ENCODE data around the gene LFNG. TPM values are rescaled to one million over a fixed set of nuclear protein-coding genes. Genes with fewer than 3 reads are reported as not detected.

Gene LFNG
- total RNA-seq, 1 donor from 2014 or later: 44.9 TPM

DNA sequence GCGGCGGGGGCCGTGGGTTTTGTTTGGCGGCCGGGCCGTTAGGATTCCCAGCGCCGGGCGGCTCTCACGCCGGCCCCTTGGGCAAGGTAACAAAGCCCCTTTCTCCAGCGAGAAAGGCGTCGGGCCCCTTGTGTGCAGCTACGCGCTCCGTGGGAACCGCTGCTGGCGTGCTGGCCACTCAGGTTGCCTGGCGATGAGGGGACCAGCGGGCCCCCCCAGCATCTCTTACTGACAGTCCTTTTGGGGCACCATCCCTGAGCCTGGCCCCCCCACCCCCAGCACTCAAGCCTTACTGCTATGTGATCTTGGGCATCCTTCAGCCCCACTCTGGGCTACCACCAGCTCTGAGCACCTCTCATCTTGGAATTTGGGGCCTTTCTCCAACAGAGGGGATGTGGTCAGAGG, 1.8 kb downstream of the LFNG start:
- Mint-ChIP-seq H3K4me3 (peak overlapping the region; percentile 87), H3K4me1 (peaks cover 52% of the 10 kb centered on the region), H3K27me3 (ENCODE audit: low read depth) (peaks cover 9% of the 10 kb centered on the region), H3K27ac (ENCODE audit: unreplicated experiment) (peak overlapping the region; percentile 71), H3K36me3 (ENCODE audit: low read depth) (no peaks in the 10 kb centered on the region), H3K9me3 (no peaks in the 10 kb centered on the region)
- no peak for DNase-seq (ENCODE audit: low read depth, low spot score)
- TF ChIP-seq, protein P1, sequence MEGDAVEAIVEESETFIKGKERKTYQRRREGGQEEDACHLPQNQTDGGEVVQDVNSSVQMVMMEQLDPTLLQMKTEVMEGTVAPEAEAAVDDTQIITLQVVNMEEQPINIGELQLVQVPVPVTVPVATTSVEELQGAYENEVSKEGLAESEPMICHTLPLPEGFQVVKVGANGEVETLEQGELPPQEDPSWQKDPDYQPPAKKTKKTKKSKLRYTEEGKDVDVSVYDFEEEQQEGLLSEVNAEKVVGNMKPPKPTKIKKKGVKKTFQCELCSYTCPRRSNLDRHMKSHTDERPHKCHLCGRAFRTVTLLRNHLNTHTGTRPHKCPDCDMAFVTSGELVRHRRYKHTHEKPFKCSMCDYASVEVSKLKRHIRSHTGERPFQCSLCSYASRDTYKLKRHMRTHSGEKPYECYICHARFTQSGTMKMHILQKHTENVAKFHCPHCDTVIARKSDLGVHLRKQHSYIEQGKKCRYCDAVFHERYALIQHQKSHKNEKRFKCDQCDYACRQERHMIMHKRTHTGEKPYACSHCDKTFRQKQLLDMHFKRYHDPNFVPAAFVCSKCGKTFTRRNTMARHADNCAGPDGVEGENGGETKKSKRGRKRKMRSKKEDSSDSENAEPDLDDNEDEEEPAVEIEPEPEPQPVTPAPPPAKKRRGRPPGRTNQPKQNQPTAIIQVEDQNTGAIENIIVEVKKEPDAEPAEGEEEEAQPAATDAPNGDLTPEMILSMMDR (conservative IDR thresholded peaks at IDR 0.05): no peak

DNA sequence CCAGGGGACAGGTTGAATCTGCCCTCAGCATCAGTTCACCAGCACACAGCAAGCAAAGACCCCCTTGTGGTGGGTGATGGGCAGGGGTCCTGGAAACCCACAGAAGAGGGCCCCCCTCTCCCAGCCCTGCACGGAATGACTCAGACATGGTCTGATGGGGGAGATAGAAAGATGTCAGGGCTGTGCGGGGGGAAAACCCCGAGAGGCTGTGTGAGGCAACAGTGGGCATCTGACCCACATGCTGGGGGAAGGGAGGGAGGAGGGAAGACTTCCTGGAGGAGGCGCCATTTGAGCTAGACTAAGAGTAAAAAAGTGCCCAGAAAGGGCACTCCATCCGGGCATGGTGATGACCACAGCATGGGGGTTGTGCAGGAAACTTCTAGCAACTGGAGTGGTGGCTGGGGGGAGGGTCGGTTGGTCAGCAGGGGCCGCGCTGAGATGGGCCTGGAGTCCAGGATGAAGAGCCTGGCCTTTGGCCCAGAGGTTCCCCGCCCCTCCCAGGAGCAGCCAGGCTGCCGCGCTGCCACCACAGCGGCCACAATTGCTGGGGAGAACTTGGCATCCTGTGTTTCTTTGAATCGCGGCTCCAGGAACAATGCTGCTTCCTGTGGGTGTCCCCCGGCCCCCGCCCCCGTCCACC, 2.5 kb downstream of the LFNG start:
- DNase-seq (ENCODE audit: low read depth, low spot score): no peak
- Mint-ChIP-seq H3K4me3 (peak overlapping the region; percentile 87), H3K27me3 (ENCODE audit: low read depth) (peaks cover 9% of the 10 kb centered on the region), H3K27ac (ENCODE audit: unreplicated experiment) (peak overlapping the region; percentile 71), H3K4me1 (peaks cover 50% of the 10 kb centered on the region), H3K9me3 (no peaks in the 10 kb centered on the region), H3K36me3 (ENCODE audit: low read depth) (no peaks in the 10 kb centered on the region)
- TF ChIP-seq, protein P1 (conservative IDR thresholded peaks at IDR 0.05): no peak

DNA sequence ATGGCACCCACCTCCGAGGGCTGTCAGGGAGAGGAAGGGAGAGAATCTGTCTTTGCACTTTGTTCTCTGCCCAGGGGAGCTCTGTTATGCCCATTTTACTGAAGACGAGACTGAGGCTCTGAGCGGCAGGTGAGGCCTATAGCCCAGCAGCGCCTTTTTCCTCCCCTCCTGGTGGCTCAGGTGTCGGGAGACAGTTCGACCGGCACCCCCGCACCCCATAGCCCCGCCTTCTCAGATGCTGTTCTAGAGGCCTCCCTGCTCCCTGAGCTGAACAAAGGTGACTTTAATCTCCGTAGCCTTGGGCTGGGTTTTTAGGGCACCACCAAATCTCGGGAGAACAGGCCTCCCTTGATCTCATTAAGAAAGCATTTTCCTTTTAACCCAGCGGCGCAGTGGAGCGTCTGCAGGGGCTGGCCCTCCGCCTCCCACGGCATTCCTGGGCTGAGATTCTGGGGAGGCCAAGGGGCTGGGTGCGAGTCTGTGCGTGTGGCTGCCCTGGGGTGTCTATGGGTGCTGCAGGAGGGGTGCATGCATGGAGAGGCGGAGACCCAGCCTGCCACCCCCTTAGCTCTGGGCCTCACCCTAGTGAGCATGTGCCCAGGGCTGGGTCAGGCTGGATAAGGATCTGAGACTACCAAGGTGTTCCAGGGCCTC, 3.3 kb downstream of the LFNG start:
- Mint-ChIP-seq H3K27me3 (ENCODE audit: low read depth) (peaks cover 6% of the 10 kb centered on the region), H3K9me3 (no peaks in the 10 kb centered on the region), H3K4me3 (peak overlapping the region; percentile 87), H3K27ac (ENCODE audit: unreplicated experiment) (peak overlapping the region; percentile 45), H3K36me3 (ENCODE audit: low read depth) (no peaks in the 10 kb centered on the region), H3K4me1 (peaks cover 44% of the 10 kb centered on the region)
- DNase-seq (ENCODE audit: low read depth, low spot score): peak; percentile 35
- TF ChIP-seq, protein P1 (conservative IDR thresholded peaks at IDR 0.05): no peak

DNA sequence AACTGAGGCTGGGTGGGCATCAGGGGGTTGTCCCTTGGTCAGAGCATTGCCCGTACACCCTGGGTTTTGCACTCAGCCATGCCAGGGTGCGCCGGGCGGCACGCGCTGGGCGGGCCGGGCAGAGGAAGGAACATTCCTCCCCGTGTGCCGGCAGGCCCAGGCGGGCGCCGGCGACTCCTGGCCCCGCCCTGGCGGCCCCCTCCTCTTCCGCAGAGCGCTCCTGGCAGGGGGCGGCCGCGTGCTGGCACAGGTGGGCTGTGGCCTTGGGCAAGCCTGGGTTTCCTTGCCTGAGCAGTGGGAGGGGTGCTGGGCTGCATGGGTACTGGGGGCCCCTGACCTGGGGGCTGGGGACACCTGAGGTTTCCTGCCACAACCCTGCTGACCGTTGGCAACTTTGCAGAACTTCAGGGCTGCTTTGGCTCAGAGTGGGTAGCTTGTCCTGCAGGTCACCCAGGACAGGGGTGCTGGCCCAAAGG, 3.9 kb downstream of the LFNG start:
- peaks cover 44% of the 10 kb centered on the region for H3K4me1 Mint-ChIP-seq
- peaks cover 2% of the 10 kb centered on the region for H3K36me3 Mint-ChIP-seq (ENCODE audit: low read depth)
- H3K27ac Mint-ChIP-seq (ENCODE audit: unreplicated experiment): peak overlapping the region; percentile 81
- no peak for DNase-seq (ENCODE audit: low read depth, low spot score)
- TF ChIP-seq, protein P1 (conservative IDR thresholded peaks at IDR 0.05): no peak
- H3K27me3 Mint-ChIP-seq (ENCODE audit: low read depth): peaks cover 4% of the 10 kb centered on the region
- no peaks in the 10 kb centered on the region for H3K9me3 Mint-ChIP-seq
- peak overlapping the region; percentile 87 for H3K4me3 Mint-ChIP-seq

DNA sequence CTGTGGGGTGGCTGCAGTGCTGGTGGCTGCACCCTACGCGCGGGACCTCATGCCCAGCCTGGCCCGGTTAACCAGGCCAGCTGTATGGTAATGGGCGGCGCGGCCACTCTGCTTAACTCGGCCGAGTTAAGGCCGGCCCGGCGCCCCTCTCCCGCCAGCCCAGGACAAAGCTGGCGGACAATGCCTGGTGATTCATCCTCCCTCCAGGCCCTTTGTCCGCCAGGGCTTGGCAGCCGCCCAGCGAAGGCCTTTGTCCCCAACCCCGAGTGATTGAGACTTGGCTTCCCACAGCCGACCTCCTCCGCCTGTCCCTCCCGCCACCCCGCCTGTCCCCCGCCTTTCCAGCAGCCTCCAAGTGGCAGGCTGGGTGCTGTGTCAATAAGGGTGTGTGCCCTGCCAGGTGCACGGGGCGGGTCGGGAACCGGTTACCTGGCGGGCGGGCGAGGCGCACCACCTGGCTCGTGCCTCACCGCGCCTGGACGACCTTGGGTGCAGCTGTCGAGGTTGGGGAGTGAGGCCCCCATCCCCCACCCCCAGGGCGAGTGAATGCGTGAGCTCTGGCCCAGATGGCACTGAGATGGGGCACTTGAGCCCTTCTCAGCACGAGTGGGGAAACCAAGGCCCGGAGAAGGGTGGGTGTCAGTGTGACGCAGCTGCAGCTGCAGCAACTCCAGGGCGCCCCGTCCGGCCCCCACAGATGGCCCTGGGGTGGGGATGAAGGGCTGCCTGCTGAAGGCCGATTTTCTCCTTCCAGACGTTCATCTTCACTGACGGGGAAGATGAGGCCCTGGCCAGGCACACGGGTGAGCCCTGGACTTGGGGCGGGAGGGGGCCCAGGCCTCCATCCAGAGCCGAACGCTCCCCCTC, 4.6 kb downstream of the LFNG start:
- peaks cover 3% of the 10 kb centered on the region for H3K27me3 Mint-ChIP-seq (ENCODE audit: low read depth)
- TF ChIP-seq, protein P1 (conservative IDR thresholded peaks at IDR 0.05): no peak
- DNase-seq (ENCODE audit: low read depth, low spot score): peak; percentile 67
- peaks cover 2% of the 10 kb centered on the region for H3K36me3 Mint-ChIP-seq (ENCODE audit: low read depth)
- peak overlapping the region; percentile 87 for H3K4me3 Mint-ChIP-seq
- H3K27ac Mint-ChIP-seq (ENCODE audit: unreplicated experiment): peak overlapping the region; percentile 81
- no peaks in the 10 kb centered on the region for H3K9me3 Mint-ChIP-seq
- peaks cover 42% of the 10 kb centered on the region for H3K4me1 Mint-ChIP-seq
